Measurements from ENCODE around the gene PLXNA2.

Gene PLXNA2

DNA sequence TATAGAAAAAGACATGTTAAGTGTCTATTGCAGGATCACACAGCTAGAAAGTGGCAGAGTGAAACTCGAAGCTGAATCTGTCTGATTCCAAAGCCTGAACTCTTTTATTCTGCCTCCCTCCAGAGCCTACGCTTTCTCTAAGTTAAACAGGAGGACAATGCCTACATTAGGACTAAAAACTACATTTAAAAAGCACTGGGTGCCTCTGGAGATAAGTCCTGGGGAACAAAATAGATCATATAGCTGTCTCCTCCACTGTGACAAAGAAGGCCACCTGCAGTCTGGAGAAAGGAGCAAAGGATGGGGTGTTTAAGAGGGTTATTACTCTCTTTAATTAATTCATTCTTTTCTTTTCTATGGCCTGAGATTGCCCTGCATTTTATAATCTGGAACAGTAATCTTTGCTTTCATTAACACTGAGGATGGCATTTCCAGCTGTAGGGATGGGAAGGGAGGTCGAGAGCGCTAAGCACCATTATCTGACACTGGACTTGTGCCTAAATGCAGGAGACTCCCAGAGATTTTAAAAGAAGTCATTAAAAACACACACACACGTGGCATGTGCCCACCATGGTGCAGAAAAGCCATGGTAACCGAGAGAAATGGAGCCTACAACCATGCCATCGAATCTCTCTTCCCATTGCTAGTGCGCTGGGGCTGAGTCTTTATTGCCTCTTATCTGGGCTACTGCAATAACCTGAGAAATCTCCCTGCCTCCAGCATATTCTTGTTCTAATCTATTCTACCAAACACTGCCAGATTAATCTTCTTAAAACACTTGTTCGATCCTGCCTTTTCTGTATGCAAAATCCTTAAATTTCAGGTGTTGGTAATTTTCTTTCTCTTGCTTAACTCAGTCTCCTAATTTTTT is 92.2 kb downstream of the PLXNA2 start:
- Mint-ChIP-seq H3K36me3 (ENCODE audit: low read depth) (no peaks in the 10 kb centered on the region), H3K4me3 (no peak overlapping the region), H3K4me1 (ENCODE audit: low read depth) (no peaks in the 10 kb centered on the region), H3K9me3 (no peaks in the 10 kb centered on the region), H3K27me3 (ENCODE audit: low read depth) (peaks cover 6% of the 10 kb centered on the region), H3K27ac (no peak overlapping the region)
- DNase-seq (ENCODE audit: low spot score), result no peak

- H3K4me1 Mint-ChIP-seq (ENCODE audit: low read depth), result no peaks in the 10 kb centered on the region
- H3K9me3 Mint-ChIP-seq, result no peaks in the 10 kb centered on the region
- H3K4me3 Mint-ChIP-seq, result no peak overlapping the region
- no peak overlapping the region for H3K27ac Mint-ChIP-seq
- no peaks in the 10 kb centered on the region for H3K36me3 Mint-ChIP-seq (ENCODE audit: low read depth)
- peaks cover 4% of the 10 kb centered on the region for H3K27me3 Mint-ChIP-seq (ENCODE audit: low read depth)
- no peak for DNase-seq (ENCODE audit: low spot score)
Measured at GRCh38 chr1:208150833-208151458, 93.2 kb downstream of the PLXNA2 start.

- peaks cover 2% of the 10 kb centered on the region for H3K27me3 Mint-ChIP-seq (ENCODE audit: low read depth)
- no peaks in the 10 kb centered on the region for H3K36me3 Mint-ChIP-seq (ENCODE audit: low read depth)
- no peaks in the 10 kb centered on the region for H3K9me3 Mint-ChIP-seq
- no peak overlapping the region for H3K27ac Mint-ChIP-seq
- no peak for DNase-seq (ENCODE audit: low spot score)
- no peak overlapping the region for H3K4me3 Mint-ChIP-seq
- no peaks in the 10 kb centered on the region for H3K4me1 Mint-ChIP-seq (ENCODE audit: low read depth)
Measured at GRCh38 chr1:208149776-208150514, 94.2 kb downstream of the PLXNA2 start.

DNA sequence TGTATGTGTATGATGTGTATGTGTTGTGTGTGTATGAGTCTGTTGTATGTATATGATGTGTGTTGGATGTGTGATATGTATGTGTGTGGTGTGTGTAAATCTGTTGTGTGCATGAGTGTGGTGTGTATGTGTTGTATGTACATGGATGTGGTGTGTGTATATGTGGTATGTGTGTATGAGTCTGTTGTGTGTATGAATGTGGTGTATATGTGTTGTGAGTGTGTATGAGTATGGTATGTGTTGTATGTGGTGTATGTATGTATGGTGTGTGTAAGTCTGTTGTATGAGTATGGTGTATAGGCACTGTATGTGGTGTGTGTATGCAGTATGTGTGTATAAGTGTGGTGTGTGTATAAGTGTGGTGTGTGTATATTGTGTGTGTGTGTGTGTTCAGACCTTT is 95.0 kb downstream of the PLXNA2 start:
- Mint-ChIP-seq H3K9me3 (no peaks in the 10 kb centered on the region), H3K4me1 (ENCODE audit: low read depth) (no peaks in the 10 kb centered on the region), H3K27me3 (ENCODE audit: low read depth) (peaks cover 3% of the 10 kb centered on the region), H3K4me3 (no peak overlapping the region), H3K27ac (no peak overlapping the region), H3K36me3 (ENCODE audit: low read depth) (no peaks in the 10 kb centered on the region)
- DNase-seq (ENCODE audit: low spot score), result no peak

- H3K27ac Mint-ChIP-seq, result no peak overlapping the region
- no peaks in the 10 kb centered on the region for H3K9me3 Mint-ChIP-seq
- H3K36me3 Mint-ChIP-seq (ENCODE audit: low read depth), result no peaks in the 10 kb centered on the region
- peaks cover 3% of the 10 kb centered on the region for H3K27me3 Mint-ChIP-seq (ENCODE audit: low read depth)
- no peak overlapping the region for H3K4me3 Mint-ChIP-seq
- no peak for DNase-seq (ENCODE audit: low spot score)
- no peaks in the 10 kb centered on the region for H3K4me1 Mint-ChIP-seq (ENCODE audit: low read depth)
Measured at GRCh38 chr1:208148380-208148779, 95.8 kb downstream of the PLXNA2 start.

DNA sequence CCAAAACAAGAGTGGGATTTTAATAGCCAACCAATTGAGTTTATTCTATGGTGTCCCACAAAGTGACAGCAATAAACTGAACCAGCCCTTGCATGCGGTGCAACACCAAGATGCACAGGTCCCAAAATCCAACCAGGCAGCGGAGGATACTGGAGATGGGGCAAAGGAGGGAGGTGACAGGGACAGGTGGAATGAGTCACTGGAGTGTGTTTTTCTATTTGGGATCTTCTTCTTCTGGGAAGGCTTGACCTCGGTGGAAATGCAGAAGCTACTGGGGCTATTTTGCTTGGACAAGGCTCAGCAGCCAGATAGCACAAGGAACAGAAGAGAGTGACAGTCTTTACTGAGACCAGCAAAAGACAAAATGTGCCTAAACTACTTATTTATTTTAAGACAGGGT is 97.5 kb downstream of the PLXNA2 start:
- no peak for DNase-seq (ENCODE audit: low spot score)
- Mint-ChIP-seq H3K36me3 (ENCODE audit: low read depth) (no peaks in the 10 kb centered on the region), H3K27me3 (ENCODE audit: low read depth) (peaks cover 3% of the 10 kb centered on the region), H3K4me3 (no peak overlapping the region), H3K4me1 (ENCODE audit: low read depth) (no peaks in the 10 kb centered on the region), H3K27ac (no peak overlapping the region), H3K9me3 (no peaks in the 10 kb centered on the region)

- H3K4me1 Mint-ChIP-seq (ENCODE audit: low read depth), result no peaks in the 10 kb centered on the region
- H3K9me3 Mint-ChIP-seq, result no peaks in the 10 kb centered on the region
- H3K27ac Mint-ChIP-seq, result no peak overlapping the region
- H3K36me3 Mint-ChIP-seq (ENCODE audit: low read depth), result no peaks in the 10 kb centered on the region
- DNase-seq (ENCODE audit: low spot score), result no peak
- peaks cover 3% of the 10 kb centered on the region for H3K27me3 Mint-ChIP-seq (ENCODE audit: low read depth)
- H3K4me3 Mint-ChIP-seq, result no peak overlapping the region
Measured at GRCh38 chr1:208145167-208145566, 99.0 kb downstream of the PLXNA2 start.

- H3K27ac Mint-ChIP-seq, result no peak overlapping the region
- H3K27me3 Mint-ChIP-seq (ENCODE audit: low read depth), result peaks cover 3% of the 10 kb centered on the region
- H3K9me3 Mint-ChIP-seq, result no peaks in the 10 kb centered on the region
- H3K4me1 Mint-ChIP-seq (ENCODE audit: low read depth), result no peaks in the 10 kb centered on the region
- no peaks in the 10 kb centered on the region for H3K36me3 Mint-ChIP-seq (ENCODE audit: low read depth)
- H3K4me3 Mint-ChIP-seq, result no peak overlapping the region
- no peak for DNase-seq (ENCODE audit: low spot score)
Measured at GRCh38 chr1:208142590-208143382, 101.4 kb downstream of the PLXNA2 start.

DNA sequence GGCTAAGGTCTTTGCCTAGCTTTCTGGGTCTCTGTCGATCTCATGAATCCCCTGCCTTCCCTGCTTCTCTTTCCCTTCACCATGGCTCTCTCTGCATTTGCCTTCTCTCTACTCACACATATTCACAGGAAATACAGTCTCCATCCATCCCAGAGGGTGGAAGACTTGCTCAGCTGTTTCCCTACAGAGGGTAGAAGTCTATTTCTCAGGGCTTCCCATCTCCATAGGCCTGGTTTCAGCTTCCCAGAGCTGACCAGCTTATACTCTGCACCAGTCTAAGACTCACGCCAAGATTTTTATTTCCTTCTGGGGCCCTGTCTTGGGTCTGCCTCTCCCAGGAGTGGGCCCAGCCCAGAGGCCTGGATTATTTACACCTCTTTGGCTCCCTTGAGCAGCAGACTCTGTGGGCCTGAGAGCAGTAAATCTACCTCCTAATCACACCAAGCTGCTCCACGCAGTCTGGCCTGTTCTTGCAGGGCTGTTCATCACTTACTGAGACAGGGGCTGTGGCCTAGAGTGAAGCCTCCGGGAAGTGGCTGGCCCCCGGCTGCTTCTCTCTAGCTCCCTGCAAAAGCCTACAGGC is 102.5 kb downstream of the PLXNA2 start:
- Mint-ChIP-seq H3K36me3 (ENCODE audit: low read depth) (no peaks in the 10 kb centered on the region), H3K27me3 (ENCODE audit: low read depth) (peaks cover 3% of the 10 kb centered on the region), H3K27ac (no peak overlapping the region), H3K4me3 (no peak overlapping the region), H3K9me3 (no peaks in the 10 kb centered on the region), H3K4me1 (ENCODE audit: low read depth) (no peaks in the 10 kb centered on the region)
- no peak for DNase-seq (ENCODE audit: low spot score)

DNA sequence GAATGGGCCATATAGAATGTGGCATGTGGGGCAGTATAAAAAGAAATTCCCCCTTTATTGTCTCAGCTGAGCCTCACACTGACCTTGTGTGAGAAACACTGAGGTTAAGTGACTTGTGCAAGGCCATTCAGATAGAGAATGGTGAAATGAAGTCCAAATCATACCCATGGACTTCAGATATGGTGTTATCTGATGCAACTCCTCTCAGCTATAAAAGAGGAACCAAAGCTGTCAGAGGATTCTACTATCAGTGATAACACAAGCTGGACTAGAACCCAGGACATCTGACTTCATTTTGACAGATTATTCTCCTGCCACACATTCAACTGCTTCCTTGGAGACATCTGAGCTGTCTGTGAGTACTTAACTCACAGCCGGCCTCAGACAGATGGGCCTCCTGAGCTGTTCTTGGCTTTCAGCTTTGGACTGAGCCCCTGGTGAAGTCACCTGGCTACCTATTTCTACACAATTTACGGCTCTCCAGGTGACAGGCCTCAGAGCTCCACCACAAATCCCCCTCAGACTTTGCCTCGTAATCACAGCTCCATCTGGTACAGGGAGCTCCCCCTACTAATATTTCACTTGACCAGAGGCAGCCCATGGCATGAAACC is 104.6 kb downstream of the PLXNA2 start:
- H3K27ac Mint-ChIP-seq, result no peak overlapping the region
- H3K9me3 Mint-ChIP-seq, result no peaks in the 10 kb centered on the region
- H3K4me3 Mint-ChIP-seq, result no peak overlapping the region
- H3K4me1 Mint-ChIP-seq (ENCODE audit: low read depth), result no peaks in the 10 kb centered on the region
- peaks cover under 1% of the 10 kb centered on the region for H3K27me3 Mint-ChIP-seq (ENCODE audit: low read depth)
- DNase-seq (ENCODE audit: low spot score), result no peak
- no peaks in the 10 kb centered on the region for H3K36me3 Mint-ChIP-seq (ENCODE audit: low read depth)

DNA sequence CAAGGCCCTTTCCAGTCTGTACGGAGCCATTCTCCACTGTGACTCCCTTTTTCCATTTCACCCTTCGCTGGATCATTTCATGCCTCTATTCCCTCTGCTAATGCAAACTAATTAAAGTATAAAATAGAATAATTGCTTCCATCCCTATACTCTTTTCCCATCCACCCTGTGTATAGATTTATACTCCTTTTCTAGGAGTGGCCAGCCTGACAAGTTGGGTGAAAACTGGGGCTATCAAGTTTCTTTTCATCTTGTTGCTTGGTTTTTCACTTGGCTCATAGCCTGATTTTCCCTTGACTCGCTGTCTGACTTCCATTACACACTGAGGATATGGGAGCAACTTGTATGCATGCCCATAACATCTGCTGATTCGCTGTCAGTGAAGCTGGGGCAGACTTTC is 107.0 kb downstream of the PLXNA2 start:
- no peak overlapping the region for H3K27ac Mint-ChIP-seq
- no peak for DNase-seq (ENCODE audit: low spot score)
- H3K36me3 Mint-ChIP-seq (ENCODE audit: low read depth), result no peaks in the 10 kb centered on the region
- no peak overlapping the region for H3K4me3 Mint-ChIP-seq
- no peaks in the 10 kb centered on the region for H3K9me3 Mint-ChIP-seq
- H3K4me1 Mint-ChIP-seq (ENCODE audit: low read depth), result no peaks in the 10 kb centered on the region
- H3K27me3 Mint-ChIP-seq (ENCODE audit: low read depth), result peaks cover 3% of the 10 kb centered on the region

DNA sequence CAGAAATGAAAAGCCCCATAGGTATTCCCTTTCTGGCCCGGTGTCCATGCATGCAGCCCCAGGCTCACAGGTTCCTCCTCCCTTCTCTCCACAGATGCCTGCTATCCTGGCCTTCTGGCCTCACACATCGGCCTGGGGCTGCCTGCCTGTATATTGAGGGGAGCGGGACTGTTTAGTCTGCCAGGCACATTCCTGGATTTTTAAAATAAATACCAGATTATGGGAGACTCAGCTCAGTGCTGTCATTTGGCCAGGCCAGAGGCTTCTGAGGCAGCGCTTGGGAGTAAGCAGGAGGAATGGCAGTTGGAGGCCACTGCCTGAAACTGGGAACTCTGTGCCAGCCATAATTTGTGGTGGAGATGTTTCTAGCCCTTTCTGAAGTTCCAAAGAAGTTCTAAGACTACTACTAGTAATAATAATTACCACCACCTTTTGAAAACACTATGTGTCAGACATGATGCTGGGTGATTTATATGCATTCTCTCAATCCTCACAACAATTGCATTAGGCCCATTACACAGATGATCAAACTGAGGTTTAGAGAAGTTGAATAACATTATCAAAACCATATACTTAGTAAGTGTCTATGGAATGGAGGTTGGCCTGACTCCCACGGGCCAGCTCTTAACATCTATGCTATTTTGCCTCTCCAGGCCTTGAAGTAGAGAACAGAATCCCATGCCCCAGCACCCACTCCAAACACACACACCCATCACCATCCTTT is 107.6 kb downstream of the PLXNA2 start:
- Mint-ChIP-seq H3K27ac (no peak overlapping the region), H3K9me3 (no peaks in the 10 kb centered on the region), H3K4me3 (no peak overlapping the region), H3K27me3 (ENCODE audit: low read depth) (peaks cover 7% of the 10 kb centered on the region), H3K36me3 (ENCODE audit: low read depth) (no peaks in the 10 kb centered on the region), H3K4me1 (ENCODE audit: low read depth) (peaks cover 4% of the 10 kb centered on the region)
- DNase-seq (ENCODE audit: low spot score), result no peak
